ENCODE results near the gene PRKN.

DNA sequence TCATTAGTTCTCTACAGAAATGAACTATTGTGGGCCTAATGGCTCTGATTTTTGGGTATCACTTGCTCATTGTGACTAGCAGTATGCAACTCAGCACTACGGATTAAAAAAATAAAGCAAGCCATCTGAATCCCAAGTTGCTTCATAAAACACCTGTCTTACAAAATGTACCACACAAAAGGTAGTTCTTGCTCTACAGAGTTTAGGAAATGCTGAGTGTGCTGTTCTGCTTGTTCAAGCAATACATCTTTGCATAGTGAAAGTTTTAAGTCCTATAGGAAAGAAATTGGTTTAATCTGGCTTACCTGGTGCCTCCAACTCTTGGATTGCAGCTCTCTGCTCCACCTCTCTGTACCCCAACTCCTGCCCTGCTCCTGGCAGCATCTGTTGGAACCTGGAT is 1187.0 kb downstream of the PRKN start:
- TF ChIP-seq CTCF (IDR thresholded peaks at IDR 0.05) (no peak), POLR2AphosphoS5 (IDR thresholded peaks at IDR 0.05; ENCODE audit: low read depth, low read length) (no peak), TCF7L2 (IDR thresholded peaks at IDR 0.05; ENCODE audit: low read depth, low read length) (no peak)
- TF ChIP-seq, protein P1, sequence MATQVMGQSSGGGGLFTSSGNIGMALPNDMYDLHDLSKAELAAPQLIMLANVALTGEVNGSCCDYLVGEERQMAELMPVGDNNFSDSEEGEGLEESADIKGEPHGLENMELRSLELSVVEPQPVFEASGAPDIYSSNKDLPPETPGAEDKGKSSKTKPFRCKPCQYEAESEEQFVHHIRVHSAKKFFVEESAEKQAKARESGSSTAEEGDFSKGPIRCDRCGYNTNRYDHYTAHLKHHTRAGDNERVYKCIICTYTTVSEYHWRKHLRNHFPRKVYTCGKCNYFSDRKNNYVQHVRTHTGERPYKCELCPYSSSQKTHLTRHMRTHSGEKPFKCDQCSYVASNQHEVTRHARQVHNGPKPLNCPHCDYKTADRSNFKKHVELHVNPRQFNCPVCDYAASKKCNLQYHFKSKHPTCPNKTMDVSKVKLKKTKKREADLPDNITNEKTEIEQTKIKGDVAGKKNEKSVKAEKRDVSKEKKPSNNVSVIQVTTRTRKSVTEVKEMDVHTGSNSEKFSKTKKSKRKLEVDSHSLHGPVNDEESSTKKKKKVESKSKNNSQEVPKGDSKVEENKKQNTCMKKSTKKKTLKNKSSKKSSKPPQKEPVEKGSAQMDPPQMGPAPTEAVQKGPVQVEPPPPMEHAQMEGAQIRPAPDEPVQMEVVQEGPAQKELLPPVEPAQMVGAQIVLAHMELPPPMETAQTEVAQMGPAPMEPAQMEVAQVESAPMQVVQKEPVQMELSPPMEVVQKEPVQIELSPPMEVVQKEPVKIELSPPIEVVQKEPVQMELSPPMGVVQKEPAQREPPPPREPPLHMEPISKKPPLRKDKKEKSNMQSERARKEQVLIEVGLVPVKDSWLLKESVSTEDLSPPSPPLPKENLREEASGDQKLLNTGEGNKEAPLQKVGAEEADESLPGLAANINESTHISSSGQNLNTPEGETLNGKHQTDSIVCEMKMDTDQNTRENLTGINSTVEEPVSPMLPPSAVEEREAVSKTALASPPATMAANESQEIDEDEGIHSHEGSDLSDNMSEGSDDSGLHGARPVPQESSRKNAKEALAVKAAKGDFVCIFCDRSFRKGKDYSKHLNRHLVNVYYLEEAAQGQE (IDR thresholded peaks at IDR 0.05; ENCODE audit: insufficient read depth in 1 of 2, low read depth in 2 of 2, low read length in 1 of 2) = no peak
